Natural killer cell (primary cell): Measurements from ENCODE around the gene TPSAB1. TPM values are rescaled to one million over a fixed set of nuclear protein-coding genes. Genes with fewer than 3 reads are reported as not detected.

Experiments
- ATAC-seq, 3 donors: fragments of 150-1000 bp in 2 of 3; fragments of 200-7000 bp in 1 of 3; cut with Tn5 transposase; 1 replicate in 1 of 3; 2 replicates in 2 of 3; pipeline ENCODE4 v1.10.0; 2021; ENCODE audit warnings: mild to moderate bottlenecking in 2 of 3, moderate library complexity in 2 of 3
- DNase-seq, 2 donors: peaks; one replicate each; pipeline versions ENCODE4 v3.0.0 to v3.0.0-alpha.2; 2013 to 2021; ENCODE audit warnings: mixed read lengths in 1 of 2
- H3K27ac ChIP-seq: one replicate; pipeline ENCODE4 v1.5.1; 2013; ENCODE audit warnings: mild to moderate bottlenecking, low read length
- H3K27me3 ChIP-seq: one replicate; pipeline ENCODE4 v1.6.1; 2013; ENCODE audit warnings: low read length; ENCODE audit not compliant: control insufficient read depth, insufficient read depth
- H3K36me3 ChIP-seq: one replicate; pipeline ENCODE4 v1.6.1; 2013; ENCODE audit warnings: low read length; ENCODE audit not compliant: control insufficient read depth, insufficient read depth
- H3K4me1 ChIP-seq: one replicate; pipeline ENCODE4 v1.6.1; 2013; ENCODE audit warnings: low read length; ENCODE audit not compliant: control insufficient read depth, insufficient read depth
- H3K4me3 ChIP-seq: one replicate; pipeline ENCODE4 v1.5.1; 2013; ENCODE audit warnings: low read length
- H3K9me3 ChIP-seq: one replicate; pipeline ENCODE4 v1.6.1; 2013; ENCODE audit warnings: low read length; ENCODE audit not compliant: control insufficient read depth, insufficient read depth
- H3K27ac Mint-ChIP-seq, 2 donors: one replicate each; pipeline ENCODE4 v1.8.0; 2022; ENCODE audit warnings: mild to moderate bottlenecking in 2 of 2, mixed read lengths in 2 of 2, moderate library complexity in 1 of 2
- H3K27me3 Mint-ChIP-seq, 2 donors: one replicate each; pipeline ENCODE4 v1.8.0; 2022; ENCODE audit warnings: low read depth in 2 of 2, mixed read lengths in 2 of 2
- H3K36me3 Mint-ChIP-seq: one replicate; pipeline ENCODE4 v1.8.0; 2022; ENCODE audit warnings: mixed read lengths
- H3K4me1 Mint-ChIP-seq, 2 donors: one replicate each; pipeline ENCODE4 v1.8.0; 2022; ENCODE audit warnings: mixed read lengths in 2 of 2
- H3K4me3 Mint-ChIP-seq: one replicate; pipeline ENCODE4 v1.8.0; 2022; ENCODE audit warnings: mild to moderate bottlenecking, moderate library complexity, mixed read lengths
- H3K9me3 Mint-ChIP-seq, 2 donors: one replicate each; pipeline ENCODE4 v1.8.0; 2022; ENCODE audit warnings: mixed read lengths in 2 of 2
- CTCF ChIP-seq: fragments of 200-600 bp; IDR thresholded peaks from one replicate; pipeline ENCODE4 v1.8.0; 2022; ENCODE audit warnings: antibody characterized with exemption
- WGBS: methylation state at CpG from one replicate; pipeline ENCODE4 v1.1.7; 2013; ENCODE audit warnings: missing lambda C conversion rate; ENCODE audit not compliant: insufficient coverage; 5-methylcytosine and 5-hydroxymethylcytosine counted together
- intact Hi-C: fragments of 100-400 bp; cut with micrococcal nuclease; formaldehyde crosslinking; loops from one replicate; pipeline ENCODE4 v1.14.2; 2022
- total RNA-seq, 4 donors: library from RNA; stranded (reverse); fragments of 120-200 nt in 1 of 4; gene quantifications; one replicate each; pipeline versions ENCODE4 v1.2.3 to v1.2.4, GENCODE V29; 2013 to 2022

Gene TPSAB1
- total RNA-seq, 3 donors from 2014 or later (not counting 1 experiment from before 2014, with no cell fraction given): 0.82 to 13.4 TPM; not detected in 1

- H3K27me3 ChIP-seq: no peaks in the 10 kb centered on the region
- WGBS: 81% methylated on average over 9 of the region's 9 CpGs
- Mint-ChIP-seq H3K4me3 (no peak overlapping the region), H3K4me1 (peaks cover 0 to 10% of the 10 kb centered on the region in 2 donors), H3K36me3 (no peaks in the 10 kb centered on the region), H3K27ac (no peak overlapping the region), H3K9me3 (no peaks in the 10 kb centered on the region), H3K27me3 (peaks cover 0 to 16% of the 10 kb centered on the region in 2 donors)
- H3K27ac ChIP-seq: no peak overlapping the region
- no peaks in the 10 kb centered on the region for H3K9me3 ChIP-seq
- no peak for DNase-seq
- no peaks in the 10 kb centered on the region for H3K36me3 ChIP-seq
- TF ChIP-seq CTCF: no peak
- H3K4me1 ChIP-seq: peaks cover 5% of the 10 kb centered on the region
- H3K4me3 ChIP-seq: no peak overlapping the region
- no peak for ATAC-seq
- intact Hi-C loops: no loop called here
Measured at GRCh38 chr16:1272453-1273198, 32.1 kb downstream of the TPSAB1 start.

GRCh38 chr16:1273816-1274215, 33.3 kb downstream of the TPSAB1 start:
- TF ChIP-seq CTCF: no peak
- H3K36me3 Mint-ChIP-seq: no peaks in the 10 kb centered on the region
- H3K9me3 Mint-ChIP-seq: no peaks in the 10 kb centered on the region
- peaks cover 5% of the 10 kb centered on the region for H3K4me1 ChIP-seq
- H3K4me1 Mint-ChIP-seq: peaks cover 0 to 10% of the 10 kb centered on the region in 2 donors
- no peaks in the 10 kb centered on the region for H3K36me3 ChIP-seq
- H3K4me3 ChIP-seq: no peak overlapping the region
- DNase-seq (no peak), ATAC-seq (no peak)
- no peak overlapping the region for H3K27ac Mint-ChIP-seq
- H3K4me3 Mint-ChIP-seq: no peak overlapping the region
- intact Hi-C loops: no loop called here
- WGBS: 85% methylated on average over 15 of the region's 15 CpGs
- no peaks in the 10 kb centered on the region for H3K27me3 ChIP-seq
- no peaks in the 10 kb centered on the region for H3K9me3 ChIP-seq
- H3K27me3 Mint-ChIP-seq: peaks cover 0 to 18% of the 10 kb centered on the region in 2 donors
- no peak overlapping the region for H3K27ac ChIP-seq

- H3K4me1 ChIP-seq: peaks cover 5% of the 10 kb centered on the region
- Mint-ChIP-seq H3K4me1 (peaks cover 0 to 10% of the 10 kb centered on the region in 2 donors), H3K4me3 (no peak overlapping the region), H3K36me3 (no peaks in the 10 kb centered on the region), H3K27ac (no peak overlapping the region), H3K27me3 (peaks cover 0 to 18% of the 10 kb centered on the region in 2 donors), H3K9me3 (no peaks in the 10 kb centered on the region)
- H3K27ac ChIP-seq: no peak overlapping the region
- no peaks in the 10 kb centered on the region for H3K9me3 ChIP-seq
- H3K4me3 ChIP-seq: no peak overlapping the region
- ATAC-seq (no peak), DNase-seq (no peak)
- 86% methylated on average over 1 of the region's 7 CpGs for WGBS
- no peaks in the 10 kb centered on the region for H3K27me3 ChIP-seq
- no peaks in the 10 kb centered on the region for H3K36me3 ChIP-seq
- intact Hi-C loops: no loop called here
- TF ChIP-seq CTCF: no peak
Measured at GRCh38 chr16:1274767-1275166, 34.3 kb downstream of the TPSAB1 start.
